Raji (cell line): ENCODE results near the gene CENPB.

Source experiments
- POLR2A ChIP-seq: IDR thresholded peaks from 2 replicates; pipeline ENCODE4 v1.6.1; 2011; ENCODE audit warnings: low read depth, low read length, control low read depth; ENCODE audit not compliant: insufficient read depth

The CENPB gene

GRCh38 chr20:3786665-3787323 lies at the start of gene CENPB:
Gene CENPB (minus strand): TSS chr20:3786740. CDS start chr20:3786483, 257 bp downstream.
- peak; percentile 61 for TF ChIP-seq POLR2A

GRCh38 chr20:3836132-3836531 lies 49.6 kb upstream of the CENPB start:
- TF ChIP-seq POLR2A = no peak

- TF ChIP-seq POLR2A = no peak
Observed at GRCh38 chr20:3828798-3829197, 42.3 kb upstream of the CENPB start.

- TF ChIP-seq POLR2A = no peak
Observed at GRCh38 chr20:3826420-3826819, 39.9 kb upstream of the CENPB start.

GRCh38 chr20:3825526-3825925 lies 39.0 kb upstream of the CENPB start:
- no peak for TF ChIP-seq POLR2A

GRCh38 chr20:3823881-3824280 lies 37.3 kb upstream of the CENPB start:
- no peak for TF ChIP-seq POLR2A

GRCh38 chr20:3821996-3822395 lies 35.5 kb upstream of the CENPB start:
- TF ChIP-seq POLR2A = no peak

- no peak for TF ChIP-seq POLR2A
Observed at GRCh38 chr20:3820901-3821727, 34.6 kb upstream of the CENPB start.

GRCh38 chr20:3820048-3820900 lies 33.7 kb upstream of the CENPB start, which contains the start of gene AP5S1:
Gene AP5S1 (plus strand): TSS chr20:3820547. CDS start chr20:3822118, 1,571 bp downstream.
- TF ChIP-seq POLR2A = peak; percentile 96

GRCh38 chr20:3819411-3820047 lies 33.0 kb upstream of the CENPB start:
- TF ChIP-seq POLR2A = no peak

- TF ChIP-seq POLR2A = no peak
Observed at GRCh38 chr20:3818155-3819151, 31.9 kb upstream of the CENPB start.

GRCh38 chr20:3815703-3816315 lies 29.3 kb upstream of the CENPB start:
- no peak for TF ChIP-seq POLR2A

GRCh38 chr20:3814928-3815495 lies 28.5 kb upstream of the CENPB start:
- TF ChIP-seq POLR2A = no peak
